Liver (tissue), 9 donors: ENCODE results near the gene CFAP57. TPM values are rescaled to one million over a fixed set of nuclear protein-coding genes. Genes with fewer than 3 reads are reported as not detected.

Experiments
- DNase-seq: peaks from one replicate; pipeline ENCODE4 v3.0.0-alpha.2; 2017; ENCODE audit warnings: low spot score
- H3K27ac ChIP-seq, 2 donors: one replicate each; pipeline ENCODE4 v1.7.0; 2013; ENCODE audit warnings: inconsistent platforms in 2 of 2, low read length in 2 of 2, control low read depth in 1 of 2, low read depth in 1 of 2, mild to moderate bottlenecking in 1 of 2
- H3K27me3 ChIP-seq, 4 donors: one replicate each; pipeline versions ENCODE4 v1.6.1 to v1.7.0; 2013; ENCODE audit warnings: low read length in 3 of 4, inconsistent platforms in 1 of 4, mild to moderate bottlenecking in 1 of 4, moderate library complexity in 1 of 4; ENCODE audit not compliant: control insufficient read depth in 4 of 4, insufficient read depth in 4 of 4
- H3K36me3 ChIP-seq, 4 donors: one replicate each; pipeline versions ENCODE4 v1.6.1 to v1.7.0; 2013; ENCODE audit warnings: low read length in 3 of 4, mild to moderate bottlenecking in 3 of 4, low read depth in 1 of 4, moderate library complexity in 1 of 4; ENCODE audit not compliant: control insufficient read depth in 4 of 4, insufficient read depth in 3 of 4
- H3K4me1 ChIP-seq, 4 donors: one replicate each; pipeline versions ENCODE4 v1.6.1 to v1.7.0; 2013; ENCODE audit warnings: low read length in 3 of 4, mild to moderate bottlenecking in 3 of 4, moderate library complexity in 1 of 4; ENCODE audit not compliant: control insufficient read depth in 4 of 4, insufficient read depth in 4 of 4
- H3K4me3 ChIP-seq, 3 donors: one replicate each; pipeline versions ENCODE4 v1.6.1 to v1.7.0; 2013; ENCODE audit warnings: low read length in 3 of 3, control low read depth in 1 of 3, low read depth in 1 of 3, mild to moderate bottlenecking in 1 of 3
- H3K9ac ChIP-seq, 2 donors: one replicate each; pipeline ENCODE4 v1.7.0; 2013; ENCODE audit warnings: low read length in 2 of 2, mild to moderate bottlenecking in 2 of 2, moderate library complexity in 2 of 2, control low read depth in 1 of 2, low read depth in 1 of 2
- H3K9me3 ChIP-seq, 4 donors: one replicate each; pipeline versions ENCODE4 v1.6.1 to v1.7.0; 2013; ENCODE audit warnings: low read length in 3 of 4; ENCODE audit not compliant: control insufficient read depth in 4 of 4
- EGR1 ChIP-seq, 2 donors: IDR thresholded peaks; 2 replicates each; pipeline ENCODE4 v1.6.1; 2016 to 2018; ENCODE audit warnings: antibody characterized with exemption in 2 of 2, low read depth in 2 of 2
- FOXA1 ChIP-seq: IDR thresholded peaks from 2 replicates; pipeline ENCODE4 v1.6.1; 2016; ENCODE audit warnings: antibody characterized with exemption
- FOXA2 ChIP-seq: IDR thresholded peaks from 2 replicates; pipeline ENCODE4 v1.6.1; 2016; ENCODE audit warnings: antibody characterized with exemption
- GABPA ChIP-seq, 2 donors: IDR thresholded peaks in 1 of 2; conservative IDR thresholded peaks in 1 of 2; 2 replicates each; pipeline ENCODE4 v1.6.1; 2016; ENCODE audit warnings: antibody characterized with exemption in 2 of 2, mild to moderate bottlenecking in 1 of 2, moderate library complexity in 1 of 2
- HNF4A ChIP-seq, 2 donors: conservative IDR thresholded peaks; 2 replicates each; pipeline ENCODE4 v1.6.1; 2016; ENCODE audit warnings: antibody characterized with exemption in 2 of 2, mild to moderate bottlenecking in 2 of 2
- HNF4G ChIP-seq: IDR thresholded peaks from 2 replicates; pipeline ENCODE4 v1.6.1; 2016; ENCODE audit warnings: antibody characterized with exemption
- JUND ChIP-seq, 2 donors: IDR thresholded peaks; 2 replicates each; pipeline ENCODE4 v1.6.1; 2016; ENCODE audit warnings: antibody characterized with exemption in 2 of 2
- NR2F2 ChIP-seq: IDR thresholded peaks from 2 replicates; pipeline ENCODE4 v1.6.1; 2016; ENCODE audit warnings: antibody characterized with exemption
- RAD21 ChIP-seq, 2 donors: IDR thresholded peaks; 2 replicates each; pipeline ENCODE4 v1.6.1; 2016; ENCODE audit warnings: antibody characterized with exemption in 2 of 2, mild to moderate bottlenecking in 2 of 2
- RXRA ChIP-seq, 2 donors: IDR thresholded peaks; 2 replicates each; pipeline ENCODE4 v1.6.1; 2017 to 2018; ENCODE audit warnings: antibody characterized with exemption in 2 of 2, mild to moderate bottlenecking in 1 of 2
- SP1 ChIP-seq: IDR thresholded peaks from 2 replicates; pipeline ENCODE4 v1.6.1; 2018; ENCODE audit warnings: antibody characterized with exemption, mild to moderate bottlenecking
- TAF1 ChIP-seq: conservative IDR thresholded peaks from 2 replicates; pipeline ENCODE4 v1.6.1; 2016; ENCODE audit warnings: antibody characterized with exemption, mild to moderate bottlenecking
- YY1 ChIP-seq: IDR thresholded peaks from 2 replicates; pipeline ENCODE4 v1.6.1; 2016; ENCODE audit warnings: antibody characterized with exemption, mild to moderate bottlenecking
- WGBS: extraction: QIAGEN DNeasy Blood & Tissue Kit; methylation state at CpG from one replicate; pipeline ENCODE4 v1.1.7; 2013; 5-methylcytosine and 5-hydroxymethylcytosine counted together
- polyA plus RNA-seq, 2 donors: library from polyadenylated mRNA; stranded (reverse) in 1 of 2; unstranded in 1 of 2; fragments of 200-250 nt in 1 of 2; fragments of >200 nt in 1 of 2; fragmentation: Nextera tagmentation in 1 of 2; extraction: Ambion mirVana in 1 of 2; gene quantifications; one replicate each; pipeline versions ENCODE4 v1.2.1 to v1.2.3, GENCODE V29; 2013 to 2015
- total RNA-seq, 2 donors: library from RNA; depleted of rRNA; stranded (reverse); fragments of >200 nt; gene quantifications; one replicate each; pipeline ENCODE4 v1.2.3, GENCODE V29; 2014
- TF ChIP-seq, protein P1 (sequence below): IDR thresholded peaks from 2 replicates; pipeline ENCODE4 v1.6.1; 2016; ENCODE audit warnings: antibody characterized with exemption, mild to moderate bottlenecking
- TF ChIP-seq, protein P2 (sequence below): IDR thresholded peaks from 2 replicates; pipeline ENCODE4 v1.6.1; 2016; ENCODE audit warnings: antibody characterized with exemption
- TF ChIP-seq, protein P3 (sequence below): IDR thresholded peaks from 2 replicates; pipeline ENCODE4 v1.6.1; 2016; ENCODE audit warnings: antibody characterized with exemption
- TF ChIP-seq, protein P4 (sequence below): IDR thresholded peaks from 2 replicates; pipeline ENCODE4 v1.6.1; 2016; ENCODE audit warnings: antibody characterized with exemption
- TF ChIP-seq, protein P5 (sequence below): fragments of 150-350 bp; IDR thresholded peaks from 2 replicates; pipeline ENCODE4 v1.5.1; 2017; ENCODE audit warnings: improper control_type of control experiment, low read depth, low read length; ENCODE audit not compliant: missing input control
- donor health status: healthy.
- donor health status: healthy.
- donor health status: healthy.
- donor health status: healthy.
- donor health status: healthy.

The CFAP57 gene
- total and polyA plus RNA-seq, 4 donors: under 0.01 to 14.5 (median 0.10) TPM

DNA sequence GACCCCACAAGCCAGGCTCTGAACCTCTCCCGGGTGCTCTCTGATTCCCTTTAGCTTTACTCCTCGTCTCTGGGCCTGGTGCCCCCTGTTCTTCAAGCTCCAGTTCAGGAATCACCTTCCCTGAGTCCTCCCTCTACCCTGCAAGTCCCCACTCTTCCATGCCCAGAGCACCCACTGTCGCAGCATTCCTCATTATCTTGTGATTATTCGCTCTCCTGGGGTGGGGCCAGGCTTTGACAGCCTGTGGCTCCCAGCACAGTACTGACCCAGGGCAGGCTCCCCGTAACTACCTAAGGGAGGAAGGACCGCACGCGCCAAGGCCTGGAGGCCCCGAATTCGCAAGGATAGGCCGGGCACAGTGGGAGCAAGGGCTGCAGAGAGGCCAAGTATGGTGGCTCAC is 114.0 kb downstream of the CFAP57 start:
- Histone ChIP-seq H3K9ac (no peak overlapping the region), H3K27ac (no peak overlapping the region), H3K9me3 (no peaks in the 10 kb centered on the region), H3K4me1 (peaks cover 12 to 34% (median 24%) of the 10 kb centered on the region in 4 donors), H3K4me3 (no peak overlapping the region), H3K27me3 (no peaks in the 10 kb centered on the region), H3K36me3 (no peaks in the 10 kb centered on the region)
- TF ChIP-seq NR2F2 (no peak), RAD21 (IDR thresholded peaks at IDR 0.05) (no peak), RXRA (IDR thresholded peaks at IDR 0.05) (no peak), JUND (IDR thresholded peaks at IDR 0.05) (no peak), HNF4G (no peak), FOXA2 (no peak), SP1 (no peak), EGR1 (IDR thresholded peaks at IDR 0.05; ENCODE audit: low read depth in 2 of 2) (no peak)
- TF ChIP-seq, protein P1, sequence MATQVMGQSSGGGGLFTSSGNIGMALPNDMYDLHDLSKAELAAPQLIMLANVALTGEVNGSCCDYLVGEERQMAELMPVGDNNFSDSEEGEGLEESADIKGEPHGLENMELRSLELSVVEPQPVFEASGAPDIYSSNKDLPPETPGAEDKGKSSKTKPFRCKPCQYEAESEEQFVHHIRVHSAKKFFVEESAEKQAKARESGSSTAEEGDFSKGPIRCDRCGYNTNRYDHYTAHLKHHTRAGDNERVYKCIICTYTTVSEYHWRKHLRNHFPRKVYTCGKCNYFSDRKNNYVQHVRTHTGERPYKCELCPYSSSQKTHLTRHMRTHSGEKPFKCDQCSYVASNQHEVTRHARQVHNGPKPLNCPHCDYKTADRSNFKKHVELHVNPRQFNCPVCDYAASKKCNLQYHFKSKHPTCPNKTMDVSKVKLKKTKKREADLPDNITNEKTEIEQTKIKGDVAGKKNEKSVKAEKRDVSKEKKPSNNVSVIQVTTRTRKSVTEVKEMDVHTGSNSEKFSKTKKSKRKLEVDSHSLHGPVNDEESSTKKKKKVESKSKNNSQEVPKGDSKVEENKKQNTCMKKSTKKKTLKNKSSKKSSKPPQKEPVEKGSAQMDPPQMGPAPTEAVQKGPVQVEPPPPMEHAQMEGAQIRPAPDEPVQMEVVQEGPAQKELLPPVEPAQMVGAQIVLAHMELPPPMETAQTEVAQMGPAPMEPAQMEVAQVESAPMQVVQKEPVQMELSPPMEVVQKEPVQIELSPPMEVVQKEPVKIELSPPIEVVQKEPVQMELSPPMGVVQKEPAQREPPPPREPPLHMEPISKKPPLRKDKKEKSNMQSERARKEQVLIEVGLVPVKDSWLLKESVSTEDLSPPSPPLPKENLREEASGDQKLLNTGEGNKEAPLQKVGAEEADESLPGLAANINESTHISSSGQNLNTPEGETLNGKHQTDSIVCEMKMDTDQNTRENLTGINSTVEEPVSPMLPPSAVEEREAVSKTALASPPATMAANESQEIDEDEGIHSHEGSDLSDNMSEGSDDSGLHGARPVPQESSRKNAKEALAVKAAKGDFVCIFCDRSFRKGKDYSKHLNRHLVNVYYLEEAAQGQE: no peak
- TF ChIP-seq, protein P2, sequence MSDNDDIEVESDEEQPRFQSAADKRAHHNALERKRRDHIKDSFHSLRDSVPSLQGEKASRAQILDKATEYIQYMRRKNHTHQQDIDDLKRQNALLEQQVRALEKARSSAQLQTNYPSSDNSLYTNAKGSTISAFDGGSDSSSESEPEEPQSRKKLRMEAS: no peak
- TF ChIP-seq, protein P3, sequence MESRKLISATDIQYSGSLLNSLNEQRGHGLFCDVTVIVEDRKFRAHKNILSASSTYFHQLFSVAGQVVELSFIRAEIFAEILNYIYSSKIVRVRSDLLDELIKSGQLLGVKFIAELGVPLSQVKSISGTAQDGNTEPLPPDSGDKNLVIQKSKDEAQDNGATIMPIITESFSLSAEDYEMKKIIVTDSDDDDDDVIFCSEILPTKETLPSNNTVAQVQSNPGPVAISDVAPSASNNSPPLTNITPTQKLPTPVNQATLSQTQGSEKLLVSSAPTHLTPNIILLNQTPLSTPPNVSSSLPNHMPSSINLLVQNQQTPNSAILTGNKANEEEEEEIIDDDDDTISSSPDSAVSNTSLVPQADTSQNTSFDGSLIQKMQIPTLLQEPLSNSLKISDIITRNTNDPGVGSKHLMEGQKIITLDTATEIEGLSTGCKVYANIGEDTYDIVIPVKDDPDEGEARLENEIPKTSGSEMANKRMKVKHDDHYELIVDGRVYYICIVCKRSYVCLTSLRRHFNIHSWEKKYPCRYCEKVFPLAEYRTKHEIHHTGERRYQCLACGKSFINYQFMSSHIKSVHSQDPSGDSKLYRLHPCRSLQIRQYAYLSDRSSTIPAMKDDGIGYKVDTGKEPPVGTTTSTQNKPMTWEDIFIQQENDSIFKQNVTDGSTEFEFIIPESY: no peak
- 90% methylated on average over 11 of the region's 11 CpGs for WGBS
- DNase-seq: no peak

DNA sequence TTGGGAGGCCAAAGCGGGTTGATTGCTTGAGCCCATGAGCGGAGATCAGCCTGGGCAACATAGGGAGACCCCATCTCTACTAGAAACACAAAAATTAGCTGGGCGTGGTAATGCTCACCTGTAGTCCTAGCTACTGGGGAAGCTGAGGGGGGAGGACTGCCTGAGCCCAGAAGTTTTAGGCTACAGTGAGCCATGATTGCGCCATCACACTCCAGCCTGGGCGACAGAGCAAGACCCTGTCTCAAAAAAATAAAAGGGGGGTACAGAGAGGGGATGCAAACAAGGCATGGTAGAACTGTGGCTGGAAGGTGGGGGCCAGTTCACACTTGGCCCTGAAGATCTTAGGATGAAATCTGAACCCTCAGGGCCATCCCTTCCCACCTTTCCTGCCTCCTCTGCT is 114.4 kb downstream of the CFAP57 start:
- peaks cover 11 to 32% (median 23%) of the 10 kb centered on the region in 4 donors for H3K4me1 ChIP-seq
- no peak overlapping the region for H3K27ac ChIP-seq
- no peak for DNase-seq
- TF ChIP-seq, protein P4, sequence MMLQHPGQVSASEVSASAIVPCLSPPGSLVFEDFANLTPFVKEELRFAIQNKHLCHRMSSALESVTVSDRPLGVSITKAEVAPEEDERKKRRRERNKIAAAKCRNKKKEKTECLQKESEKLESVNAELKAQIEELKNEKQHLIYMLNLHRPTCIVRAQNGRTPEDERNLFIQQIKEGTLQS: no peak
- TF ChIP-seq, protein P3: no peak
- no peak for TF ChIP-seq FOXA1
- TF ChIP-seq RXRA (IDR thresholded peaks at IDR 0.05): no peak
- TF ChIP-seq NR2F2: no peak
- TF ChIP-seq GABPA (IDR thresholded peaks at IDR 0.05 in 1 of 2, conservative IDR thresholded peaks at IDR 0.05 in 1 of 2): no peak
- no peak for TF ChIP-seq TAF1
- TF ChIP-seq, protein P5, sequence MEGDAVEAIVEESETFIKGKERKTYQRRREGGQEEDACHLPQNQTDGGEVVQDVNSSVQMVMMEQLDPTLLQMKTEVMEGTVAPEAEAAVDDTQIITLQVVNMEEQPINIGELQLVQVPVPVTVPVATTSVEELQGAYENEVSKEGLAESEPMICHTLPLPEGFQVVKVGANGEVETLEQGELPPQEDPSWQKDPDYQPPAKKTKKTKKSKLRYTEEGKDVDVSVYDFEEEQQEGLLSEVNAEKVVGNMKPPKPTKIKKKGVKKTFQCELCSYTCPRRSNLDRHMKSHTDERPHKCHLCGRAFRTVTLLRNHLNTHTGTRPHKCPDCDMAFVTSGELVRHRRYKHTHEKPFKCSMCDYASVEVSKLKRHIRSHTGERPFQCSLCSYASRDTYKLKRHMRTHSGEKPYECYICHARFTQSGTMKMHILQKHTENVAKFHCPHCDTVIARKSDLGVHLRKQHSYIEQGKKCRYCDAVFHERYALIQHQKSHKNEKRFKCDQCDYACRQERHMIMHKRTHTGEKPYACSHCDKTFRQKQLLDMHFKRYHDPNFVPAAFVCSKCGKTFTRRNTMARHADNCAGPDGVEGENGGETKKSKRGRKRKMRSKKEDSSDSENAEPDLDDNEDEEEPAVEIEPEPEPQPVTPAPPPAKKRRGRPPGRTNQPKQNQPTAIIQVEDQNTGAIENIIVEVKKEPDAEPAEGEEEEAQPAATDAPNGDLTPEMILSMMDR: no peak
- TF ChIP-seq RAD21 (IDR thresholded peaks at IDR 0.05): no peak
- TF ChIP-seq JUND (IDR thresholded peaks at IDR 0.05): no peak
- TF ChIP-seq HNF4G: no peak
- no peak for TF ChIP-seq EGR1 (IDR thresholded peaks at IDR 0.05; ENCODE audit: low read depth in 2 of 2)
- no peak for TF ChIP-seq YY1
- no peak for TF ChIP-seq HNF4A (conservative IDR thresholded peaks at IDR 0.05)
- TF ChIP-seq FOXA2: no peak
- TF ChIP-seq SP1: no peak
- TF ChIP-seq, protein P2: no peak
- TF ChIP-seq, protein P1: no peak
- no peak overlapping the region for H3K9ac ChIP-seq
- no peaks in the 10 kb centered on the region for H3K9me3 ChIP-seq
- no peaks in the 10 kb centered on the region for H3K36me3 ChIP-seq
- no peaks in the 10 kb centered on the region for H3K27me3 ChIP-seq
- WGBS: 94% methylated on average over 5 of the region's 5 CpGs
- no peak overlapping the region for H3K4me3 ChIP-seq
